Small intestine (tissue), 7 donors: ENCODE measurements around the gene MTCH1. TPM values are rescaled to one million over a fixed set of nuclear protein-coding genes. Genes with fewer than 3 reads are reported as not detected.
"Not testable (repeated sequence)": the region's sequence is repeated elsewhere in the genome, so short reads cannot be mapped to it uniquely, and the experiment has no call there.

Experiments
- DNase-seq, 2 donors: peaks; one replicate each; pipeline versions ENCODE4 v3.0.0 to v3.0.0-alpha.2; 2013
- FAIRE-seq: peaks from 2 replicates; lab custom pipeline; 2012; peaks lifted over from hg19 to GRCh38; lab: Jason Lieb, UNC
- H3K27ac ChIP-seq, 3 donors: one replicate each; pipeline ENCODE4 v1.5.1; 2013; ENCODE audit warnings: low read length in 2 of 3, mild to moderate bottlenecking in 2 of 3, control low read depth in 1 of 3, inconsistent platforms in 1 of 3, low read depth in 1 of 3, moderate library complexity in 1 of 3
- H3K27me3 ChIP-seq, 3 donors: one replicate each; pipeline ENCODE4 v1.6.1; 2013; ENCODE audit warnings: low read length in 3 of 3, inconsistent platforms in 1 of 3; ENCODE audit not compliant: control insufficient read depth in 3 of 3, insufficient read depth in 3 of 3
- H3K36me3 ChIP-seq, 3 donors: one replicate each; pipeline ENCODE4 v1.6.1; 2013; ENCODE audit warnings: low read length in 3 of 3, inconsistent platforms in 1 of 3, low read depth in 1 of 3, mild to moderate bottlenecking in 1 of 3, moderate library complexity in 1 of 3; ENCODE audit not compliant: control insufficient read depth in 3 of 3, insufficient read depth in 2 of 3
- H3K4me1 ChIP-seq, 3 donors: one replicate each; pipeline ENCODE4 v1.6.1; 2013; ENCODE audit warnings: low read length in 2 of 3, inconsistent platforms in 1 of 3, low read depth in 1 of 3, mild to moderate bottlenecking in 1 of 3, moderate library complexity in 1 of 3; ENCODE audit not compliant: control insufficient read depth in 3 of 3, insufficient read depth in 2 of 3
- H3K4me3 ChIP-seq, 3 donors: one replicate each; pipeline ENCODE4 v1.5.1; 2013; ENCODE audit warnings: low read length in 3 of 3, control low read depth in 1 of 3, inconsistent platforms in 1 of 3, low read depth in 1 of 3, mild to moderate bottlenecking in 1 of 3, moderate library complexity in 1 of 3
- H3K9me3 ChIP-seq, 2 donors: one replicate each; pipeline ENCODE4 v1.6.1; 2013; ENCODE audit warnings: low read depth in 1 of 2, low read length in 1 of 2; ENCODE audit not compliant: control insufficient read depth in 2 of 2, insufficient read depth in 1 of 2
- WGBS, 3 donors: extraction: QIAGEN DNeasy Blood & Tissue Kit; methylation state at CpG; one replicate each; pipeline ENCODE4 v1.1.7; 2013; 5-methylcytosine and 5-hydroxymethylcytosine counted together
- polyA plus RNA-seq, 4 donors: library from polyadenylated mRNA; stranded (reverse) in 3 of 4; unstranded in 1 of 4; fragments of 200-250 nt in 3 of 4; fragments of 120-200 nt in 1 of 4; gene quantifications; one replicate each; pipeline versions ENCODE4 v1.2.1 to v1.2.3, GENCODE V29; 2013
- donor health status: healthy with polysubstance abuse.
- donor health status: control.
- donor health status: control.
- donor health status: Bipolar disorder and iron deficiency.
- donor health status: healthy.

Gene MTCH1
- polyA plus RNA-seq, 4 donors, result 122 to 134 (median 124) TPM

DNA sequence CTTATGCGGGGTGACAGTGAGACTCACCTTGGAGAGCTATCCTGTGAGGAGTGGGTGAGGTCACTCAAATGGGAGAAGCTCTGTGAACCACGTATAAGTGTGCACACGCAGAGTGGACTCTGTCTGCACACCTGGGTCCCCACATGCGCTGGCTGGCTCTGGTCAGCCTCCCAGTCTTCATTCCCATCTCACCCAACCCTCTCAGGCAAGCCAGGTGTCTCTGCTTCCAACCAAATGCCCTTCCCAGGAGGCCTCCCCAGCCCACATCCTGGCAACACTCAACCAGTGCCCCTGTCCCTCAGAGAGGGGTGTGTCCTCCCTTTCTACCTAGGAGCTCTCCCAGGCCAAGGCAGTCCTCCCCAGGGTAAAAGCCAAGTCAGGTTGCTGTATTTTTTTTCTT is 39.5 kb downstream of the MTCH1 start:
- H3K27ac ChIP-seq, result no peak overlapping the region
- no peaks in the 10 kb centered on the region for H3K36me3 ChIP-seq
- no peaks in the 10 kb centered on the region for H3K4me1 ChIP-seq
- WGBS, 3 donors, result 83 to 84% (median 84%) methylated on average over 4 of the region's 4 CpGs
- no peaks in the 10 kb centered on the region for H3K9me3 ChIP-seq
- DNase-seq, result no peak
- H3K4me3 ChIP-seq, result no peak overlapping the region
- FAIRE-seq, result no peak
- no peaks in the 10 kb centered on the region for H3K27me3 ChIP-seq

DNA sequence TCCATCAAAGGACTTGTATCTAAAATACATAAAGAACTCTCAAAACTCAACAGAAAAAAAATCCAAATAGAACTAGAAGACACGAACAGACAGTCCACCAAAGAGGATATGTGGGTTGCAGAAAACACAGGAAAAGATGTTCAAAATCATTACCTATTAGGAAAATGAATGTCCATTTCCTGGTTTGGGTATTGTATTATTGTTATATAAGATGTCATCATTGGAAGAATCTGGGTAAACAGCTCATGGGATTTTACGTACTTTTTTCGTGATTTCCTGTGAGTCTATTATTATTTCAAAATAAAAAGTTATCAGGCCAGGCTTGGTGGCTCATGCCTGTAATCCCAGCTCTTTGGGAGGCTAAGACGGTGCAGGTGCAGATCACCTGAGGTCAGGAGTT is 40.7 kb downstream of the MTCH1 start:
- H3K27me3 ChIP-seq, result no peaks in the 10 kb centered on the region
- no peaks in the 10 kb centered on the region for H3K36me3 ChIP-seq
- no peak overlapping the region for H3K4me3 ChIP-seq
- FAIRE-seq, result no peak
- DNase-seq, result no peak
- peaks cover 0 to 2% of the 10 kb centered on the region in 2 donors for H3K9me3 ChIP-seq
- H3K4me1 ChIP-seq, result no peaks in the 10 kb centered on the region
- H3K27ac ChIP-seq, result no peak overlapping the region
- WGBS, 3 donors, result 81 to 88% (median 86%) methylated on average over 4 of the region's 4 CpGs

DNA sequence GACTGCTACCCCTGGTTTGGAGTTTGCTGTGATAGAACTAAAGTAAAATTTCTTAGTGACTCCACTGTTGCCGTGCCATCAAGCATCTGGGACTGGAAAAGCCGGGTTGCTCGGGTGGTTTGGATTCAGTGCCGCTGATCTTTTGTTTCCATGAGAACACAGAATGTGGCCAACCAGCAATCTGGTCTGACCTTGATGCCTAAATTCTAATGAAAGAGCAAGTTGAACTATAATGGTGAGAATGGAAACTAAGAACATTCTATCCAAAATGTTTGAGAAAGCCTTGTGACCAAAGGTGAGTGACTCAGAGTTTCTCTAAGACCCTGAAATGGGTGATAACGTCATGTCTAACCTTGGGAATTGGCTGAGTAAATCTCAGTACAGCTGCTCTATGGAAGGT is 41.3 kb downstream of the MTCH1 start:
- DNase-seq, result no peak
- Histone ChIP-seq H3K27ac (no peak overlapping the region), H3K9me3 (peaks cover 0 to 2% of the 10 kb centered on the region in 2 donors), H3K4me3 (no peak overlapping the region), H3K36me3 (no peaks in the 10 kb centered on the region), H3K4me1 (no peaks in the 10 kb centered on the region), H3K27me3 (no peaks in the 10 kb centered on the region)
- no peak for FAIRE-seq
- 51 to 66% (median 56%) methylated on average over 5 of the region's 5 CpGs for WGBS, 3 donors

DNA sequence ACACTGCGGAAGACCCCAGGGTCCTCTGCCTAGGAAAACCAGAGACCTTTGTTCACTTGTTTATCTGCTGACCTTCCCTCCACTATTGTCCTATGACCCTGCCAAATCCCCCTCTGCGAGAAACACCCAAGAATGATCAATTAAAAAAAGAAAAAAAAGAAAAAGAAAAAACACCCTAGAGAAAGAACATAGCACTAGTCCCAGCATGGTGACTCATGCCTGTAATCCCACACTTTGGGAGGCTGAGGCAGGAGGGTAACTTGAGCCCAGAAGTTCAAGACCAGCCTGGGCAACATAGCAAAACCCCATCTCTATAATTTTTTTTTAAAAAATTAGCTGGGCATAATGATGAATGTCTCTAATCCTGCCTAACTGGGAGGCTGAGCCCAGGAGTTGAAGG is 43.7 kb downstream of the MTCH1 start:
- H3K36me3 ChIP-seq, H3K4me3 ChIP-seq, H3K27ac ChIP-seq, FAIRE-seq, H3K4me1 ChIP-seq, H3K9me3 ChIP-seq, H3K27me3 ChIP-seq, DNase-seq: not testable (repeated sequence)
- WGBS, 3 donors, result 33 to 80% (median 80%) methylated on average over 1 of the region's 2 CpGs

DNA sequence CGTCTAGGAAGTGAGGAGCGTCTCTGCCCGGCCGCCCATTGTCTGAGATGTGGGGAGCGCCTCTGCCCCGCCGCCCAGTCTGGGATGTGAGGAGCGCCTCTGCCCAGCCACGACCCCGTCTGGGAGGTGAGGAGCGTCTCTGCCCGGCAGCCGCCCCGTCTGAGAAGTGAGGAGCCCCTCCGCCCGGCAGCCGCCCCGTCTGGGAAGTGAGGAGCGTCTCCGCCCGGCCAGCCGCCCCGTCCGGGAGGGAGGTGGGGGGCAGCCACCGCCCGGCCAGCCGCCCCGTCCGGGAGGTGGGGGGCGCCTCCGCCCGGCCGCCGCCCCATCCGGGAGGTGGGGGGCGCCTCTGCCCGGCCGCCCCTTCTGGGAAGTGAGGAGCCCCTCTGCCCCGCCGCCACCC is 44.4 kb downstream of the MTCH1 start:
- H3K27me3 ChIP-seq, H3K4me3 ChIP-seq, DNase-seq, H3K4me1 ChIP-seq, H3K36me3 ChIP-seq, H3K9me3 ChIP-seq, H3K27ac ChIP-seq, FAIRE-seq: not testable (repeated sequence)
- WGBS, 3 donors, result 95 to 100% (median 96%) methylated on average over 2 to 40 of the region's 40 CpGs

DNA sequence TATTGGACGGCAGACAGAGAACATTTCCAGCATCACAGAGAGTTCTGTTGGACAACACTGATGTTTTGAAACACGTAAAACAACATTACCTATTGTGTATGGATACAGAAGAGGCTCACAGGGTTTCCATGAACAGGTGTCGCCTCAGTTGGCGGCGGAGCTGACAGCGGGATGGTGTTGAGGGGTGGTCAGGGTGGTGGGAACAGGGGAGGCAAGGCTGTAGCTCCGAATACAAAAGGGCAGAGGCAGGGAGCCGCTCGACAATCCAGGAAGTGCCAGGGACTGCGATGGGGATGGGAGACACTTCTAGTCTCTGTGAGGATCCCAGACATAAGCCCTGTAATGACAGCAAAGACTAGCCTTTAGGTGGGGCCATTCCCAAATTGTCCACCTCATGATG is 46.0 kb downstream of the MTCH1 start:
- Histone ChIP-seq H3K9me3 (peaks cover 0 to 2% of the 10 kb centered on the region in 2 donors), H3K27me3 (no peaks in the 10 kb centered on the region), H3K27ac (no peak overlapping the region), H3K4me1 (no peaks in the 10 kb centered on the region), H3K4me3 (no peak overlapping the region), H3K36me3 (no peaks in the 10 kb centered on the region)
- whole genome bisulfite sequencing, 3 donors, result 92 to 95% (median 93%) methylated on average over 9 to 10 of the region's 10 CpGs
- FAIRE-seq (no peak), DNase-seq (no peak)

DNA sequence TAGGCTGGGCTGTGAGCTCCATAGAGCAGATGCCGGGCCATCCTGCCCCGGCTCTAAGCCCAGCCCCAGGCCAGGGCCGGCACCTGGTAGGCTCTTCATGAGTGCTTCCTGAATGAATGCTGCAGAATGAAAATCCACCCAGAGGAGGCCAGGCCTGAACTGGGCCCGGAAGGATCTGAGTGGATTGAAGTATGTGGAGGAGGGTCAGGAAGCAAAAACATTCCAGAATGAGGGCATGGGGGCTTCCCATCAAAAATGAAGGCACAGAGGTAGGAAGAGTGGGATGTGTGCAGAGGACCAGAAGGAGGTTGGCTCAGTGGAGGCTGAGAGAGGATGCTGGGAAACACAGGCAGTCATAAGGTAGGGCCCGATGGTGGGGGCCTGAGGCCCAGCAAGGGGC is 47.0 kb downstream of the MTCH1 start:
- H3K4me1 ChIP-seq, FAIRE-seq, H3K27ac ChIP-seq, H3K4me3 ChIP-seq, H3K9me3 ChIP-seq, DNase-seq, H3K36me3 ChIP-seq, H3K27me3 ChIP-seq: not testable (repeated sequence)
- WGBS, 3 donors, result 87 to 95% (median 92%) methylated on average over 5 of the region's 5 CpGs

DNA sequence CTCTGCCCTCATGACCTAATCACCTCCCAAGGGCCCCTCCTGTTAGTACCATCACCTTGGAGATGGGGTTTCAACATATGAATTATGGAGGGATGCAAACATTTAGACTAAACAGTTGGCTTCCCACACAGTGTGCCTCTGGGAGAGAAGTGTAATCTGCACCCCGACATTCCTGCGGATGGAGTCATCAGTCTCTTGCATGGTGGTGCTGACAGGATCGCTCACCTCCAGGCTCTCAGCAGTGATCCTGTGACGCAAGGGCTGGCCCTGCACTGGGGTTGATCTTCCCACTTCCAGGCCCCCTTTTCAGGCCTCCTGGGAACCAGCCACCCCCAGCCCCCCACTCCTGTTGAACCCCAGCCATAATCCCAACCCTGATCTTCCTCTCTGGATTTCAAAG is 47.5 kb downstream of the MTCH1 start:
- 91 to 96% (median 96%) methylated on average over 4 of the region's 4 CpGs for WGBS, 3 donors
- no peak for FAIRE-seq
- H3K9me3 ChIP-seq, result peaks cover 0 to 2% of the 10 kb centered on the region in 2 donors

DNA sequence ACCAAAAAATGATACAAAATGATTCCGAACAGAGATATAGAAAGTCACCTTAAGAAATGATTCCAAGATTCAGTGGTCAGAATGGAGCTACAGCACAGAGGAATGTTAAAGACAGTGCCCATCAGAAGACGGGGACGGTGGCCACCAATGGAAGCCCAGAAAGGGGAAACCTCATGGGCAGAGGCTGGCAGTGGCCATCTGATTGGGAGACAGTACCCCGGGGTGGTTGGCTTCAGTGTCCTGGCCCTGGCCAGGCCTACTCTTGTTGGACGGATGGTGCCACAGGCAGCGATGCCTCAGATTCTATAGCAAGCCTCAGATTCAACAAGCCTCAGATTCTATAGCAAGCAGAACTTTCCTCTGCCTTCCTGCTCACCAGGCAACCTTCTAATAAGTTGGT is 48.1 kb downstream of the MTCH1 start:
- Histone ChIP-seq H3K4me3 (no peak overlapping the region), H3K9me3 (peaks cover 0 to 2% of the 10 kb centered on the region in 2 donors), H3K4me1 (no peaks in the 10 kb centered on the region), H3K36me3 (no peaks in the 10 kb centered on the region), H3K27ac (no peak overlapping the region), H3K27me3 (no peaks in the 10 kb centered on the region)
- DNase-seq (no peak), FAIRE-seq (no peak)
- 95 to 99% (median 95%) methylated on average over 6 of the region's 6 CpGs for WGBS, 3 donors

More for the DNA sequence above, 47.5 kb downstream of the MTCH1 start:
- H3K4me3 ChIP-seq, result no peak overlapping the region
- H3K27me3 ChIP-seq, result no peaks in the 10 kb centered on the region
- DNase-seq, result no peak
- no peak overlapping the region for H3K27ac ChIP-seq
- H3K36me3 ChIP-seq, result no peaks in the 10 kb centered on the region
- no peaks in the 10 kb centered on the region for H3K4me1 ChIP-seq
